H1 (cell line): ENCODE results near the gene MAP4.

ENCODE experiments used
- BCL11A ChIP-seq, 2 experiments: IDR thresholded peaks; one replicate each; pipeline ENCODE4 v1.6.1; 2011; ENCODE audit warnings: low read depth in 2 of 2, low read length in 2 of 2, mild to moderate bottlenecking in 2 of 2
- CTCF ChIP-seq, 3 experiments: IDR thresholded peaks; 1 replicate in 2 of 3; 2 replicates in 1 of 3; pipeline versions ENCODE4 v1.5.1 to v1.6.1; 2011; ENCODE audit warnings: low read length in 3 of 3, mild to moderate bottlenecking in 3 of 3, inconsistent platforms in 2 of 3, low read depth in 1 of 3, moderate library complexity in 1 of 3; ENCODE audit not compliant: insufficient read depth in 1 of 3; ENCODE audit errors: control extremely low read depth in 1 of 3

GRCh38 chr3:47950453-47951169 lies 65.6 kb downstream of the MAP4 start:
- TF ChIP-seq BCL11A (IDR thresholded peaks at IDR 0.05; ENCODE audit: low read depth in 2 of 2, low read length in 2 of 2) = no peak
- no peak for TF ChIP-seq CTCF (IDR thresholded peaks at IDR 0.05; ENCODE audit: control extremely low read depth in 1 of 3, insufficient read depth in 1 of 3, low read depth in 1 of 3, low read length in 3 of 3)
